Measurements from ENCODE around the gene PFKFB2.

DNA sequence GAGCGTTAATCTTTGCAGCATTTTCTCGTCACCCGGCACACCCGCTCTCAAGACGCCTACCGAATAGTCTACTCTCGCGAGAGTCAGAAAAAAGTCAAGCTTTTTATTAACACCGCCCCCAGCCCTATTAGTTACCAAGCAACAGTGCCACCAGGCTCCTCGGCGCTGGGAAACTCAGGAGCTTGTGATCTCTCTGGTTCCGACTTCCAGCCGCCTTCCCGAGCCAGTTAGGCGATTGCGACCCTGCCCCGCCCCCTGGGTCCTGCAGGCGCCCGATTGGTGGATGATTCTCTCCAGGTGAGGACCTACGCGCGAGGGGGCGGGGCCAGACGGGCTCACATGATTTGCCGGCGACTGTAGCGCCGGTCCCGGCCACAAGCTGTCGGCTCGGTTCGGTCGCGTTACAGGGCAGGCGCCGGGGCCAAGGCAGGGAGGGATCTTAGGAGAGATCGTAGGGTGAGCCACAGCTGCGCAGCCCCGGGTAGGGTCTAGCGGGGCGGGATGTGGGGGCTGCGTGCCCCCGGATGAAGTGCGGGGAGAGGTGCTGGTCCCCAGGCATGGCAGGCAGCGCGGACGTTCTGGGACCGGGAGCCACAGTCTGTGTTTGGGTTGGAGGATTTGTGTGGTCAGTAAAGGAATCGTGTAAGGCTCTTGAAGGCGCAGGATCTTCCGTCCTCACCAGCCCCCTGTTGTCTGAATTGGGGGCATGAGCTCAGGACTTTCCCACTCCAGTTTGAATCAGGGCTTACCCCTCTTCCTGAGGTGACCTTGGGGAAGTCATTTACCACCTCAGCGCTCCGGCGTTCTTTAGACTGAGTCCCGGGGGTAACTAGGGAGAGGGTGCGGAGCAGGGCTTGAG is at the start of gene PFKFB2:
- no peak for TF ChIP-seq RXRA (IDR thresholded peaks at IDR 0.05; ENCODE audit: insufficient read depth, low read depth, low read length)
- TF ChIP-seq, protein P1, sequence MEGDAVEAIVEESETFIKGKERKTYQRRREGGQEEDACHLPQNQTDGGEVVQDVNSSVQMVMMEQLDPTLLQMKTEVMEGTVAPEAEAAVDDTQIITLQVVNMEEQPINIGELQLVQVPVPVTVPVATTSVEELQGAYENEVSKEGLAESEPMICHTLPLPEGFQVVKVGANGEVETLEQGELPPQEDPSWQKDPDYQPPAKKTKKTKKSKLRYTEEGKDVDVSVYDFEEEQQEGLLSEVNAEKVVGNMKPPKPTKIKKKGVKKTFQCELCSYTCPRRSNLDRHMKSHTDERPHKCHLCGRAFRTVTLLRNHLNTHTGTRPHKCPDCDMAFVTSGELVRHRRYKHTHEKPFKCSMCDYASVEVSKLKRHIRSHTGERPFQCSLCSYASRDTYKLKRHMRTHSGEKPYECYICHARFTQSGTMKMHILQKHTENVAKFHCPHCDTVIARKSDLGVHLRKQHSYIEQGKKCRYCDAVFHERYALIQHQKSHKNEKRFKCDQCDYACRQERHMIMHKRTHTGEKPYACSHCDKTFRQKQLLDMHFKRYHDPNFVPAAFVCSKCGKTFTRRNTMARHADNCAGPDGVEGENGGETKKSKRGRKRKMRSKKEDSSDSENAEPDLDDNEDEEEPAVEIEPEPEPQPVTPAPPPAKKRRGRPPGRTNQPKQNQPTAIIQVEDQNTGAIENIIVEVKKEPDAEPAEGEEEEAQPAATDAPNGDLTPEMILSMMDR (IDR thresholded peaks at IDR 0.05; ENCODE audit: control extremely low read depth in 1 of 3, insufficient read depth in 1 of 3, low read depth in 1 of 3, low read length in 3 of 3) = no peak
- no peak; the same call in 1 of the 2 replicates for TF ChIP-seq YY1 (IDR thresholded peaks at IDR 0.05; ENCODE audit: low read depth, low read length)
- TF ChIP-seq RFX5 (IDR thresholded peaks at IDR 0.05; ENCODE audit: borderline replicate concordance, low read depth, low read length) = no peak
- TF ChIP-seq SP2 (IDR thresholded peaks at IDR 0.05; ENCODE audit: low read length) = no peak
- peak; percentile 88 to 93 for TF ChIP-seq POLR2A (IDR thresholded peaks at IDR 0.05; ENCODE audit: control extremely low read depth in 1 of 2, low read depth in 2 of 2, low read length in 2 of 2)

Measured in H1 (cell line).